HEK293 (cell line): ENCODE data around the gene SH3YL1.
A peak's percentile ranks its signal among the peaks of the same experiment; 100 is the strongest.

ENCODE experiments used
- CTCF ChIA-PET: fragments of 350-600 bp; formaldehyde crosslinking; extraction: SDS; loops from one replicate; lab custom pipeline; 2021; ENCODE audit warnings: antibody characterized with exemption; lab: Yijun Ruan, JAX
- POLR2A ChIA-PET: fragments of 300-600 bp; formaldehyde crosslinking; extraction: SDS; loops from one replicate; lab custom pipeline; 2020; ENCODE audit warnings: antibody characterized with exemption, inconsistent platforms; lab: Yijun Ruan, JAX
- H3K27ac ChIP-seq: fragments of 200-500 bp; sonication (Bioruptor generic); 2 replicates; pipeline ENCODE4 v1.5.1; 2014; ENCODE audit warnings: low read depth, low read length, control low read depth, inconsistent platforms; ENCODE audit errors: extremely low read depth
- H3K36me3 ChIP-seq, 2 experiments: fragments of 200-500 bp in 1 of 2; sonication (Bioruptor generic) in 1 of 2; 1 replicate in 1 of 2; 2 replicates in 1 of 2; pipeline ENCODE4 v1.5.1; 2014 to 2017; ENCODE audit warnings: inconsistent platforms in 2 of 2, low read length in 2 of 2; ENCODE audit not compliant: control insufficient read depth in 2 of 2, insufficient read depth in 1 of 2
- H3K4me1 ChIP-seq: fragments of 200-500 bp; sonication (Bioruptor generic); 2 replicates; pipeline ENCODE4 v1.5.1; 2014; ENCODE audit warnings: mild to moderate bottlenecking, low read length, inconsistent platforms; ENCODE audit not compliant: control insufficient read depth, insufficient read depth
- H3K4me3 ChIP-seq: 2 replicates; pipeline ENCODE4 v1.5.1; 2011; ENCODE audit warnings: low read depth, mild to moderate bottlenecking, control low read depth, low read length, moderate library complexity
- H3K9me3 ChIP-seq: fragments of 200-500 bp; sonication (Bioruptor generic); 2 replicates; pipeline ENCODE4 v1.5.1; 2014; ENCODE audit warnings: low read depth, low read length, inconsistent platforms; ENCODE audit not compliant: control insufficient read depth, insufficient read depth
- ELK4 ChIP-seq: IDR thresholded peaks from 2 replicates; pipeline ENCODE4 v1.6.1; 2011; ENCODE audit warnings: mild to moderate bottlenecking, low read depth, low read length, borderline replicate concordance
- GLI4 ChIP-seq: fragments of 450-650 bp; formaldehyde crosslinking; IDR thresholded peaks from 2 replicates; pipeline ENCODE4 v1.5.1; 2016; ENCODE audit warnings: missing biosample characterization, missing genetic modification characterization
- GLIS2 ChIP-seq: fragments of 450-650 bp; formaldehyde crosslinking; IDR thresholded peaks from 2 replicates; pipeline ENCODE4 v1.5.1; 2016; ENCODE audit warnings: missing biosample characterization, missing genetic modification characterization
- KLF16 ChIP-seq: fragments of 450-650 bp; formaldehyde crosslinking; IDR thresholded peaks from 2 replicates; pipeline ENCODE4 v1.5.1; 2017; ENCODE audit warnings: missing biosample characterization, missing genetic modification characterization
- OSR2 ChIP-seq: fragments of 450-650 bp; formaldehyde crosslinking; IDR thresholded peaks from 2 replicates; pipeline ENCODE4 v1.5.1; 2016; ENCODE audit warnings: missing biosample characterization, missing genetic modification characterization
- WT1 ChIP-seq: fragments of 450-650 bp; formaldehyde crosslinking; IDR thresholded peaks from 2 replicates; pipeline ENCODE4 v1.5.1; 2016; ENCODE audit warnings: missing biosample characterization, missing genetic modification characterization
- ZBTB10 ChIP-seq: fragments of 450-650 bp; formaldehyde crosslinking; IDR thresholded peaks from 2 replicates; pipeline ENCODE4 v1.5.1; 2016; ENCODE audit warnings: missing biosample characterization, missing genetic modification characterization
- ZBTB6 ChIP-seq: fragments of 450-650 bp; formaldehyde crosslinking; IDR thresholded peaks from 2 replicates; pipeline ENCODE4 v1.5.1; 2017; ENCODE audit warnings: missing biosample characterization, missing genetic modification characterization
- ZFP3 ChIP-seq: fragments of 450-650 bp; formaldehyde crosslinking; IDR thresholded peaks from 2 replicates; pipeline ENCODE4 v1.5.1; 2016; ENCODE audit warnings: low read depth, missing biosample characterization, missing genetic modification characterization
- ZNF10 ChIP-seq: fragments of 450-650 bp; formaldehyde crosslinking; IDR thresholded peaks from 2 replicates; pipeline ENCODE4 v1.5.1; 2017; ENCODE audit warnings: missing biosample characterization, missing genetic modification characterization
- ZNF133 ChIP-seq: fragments of 450-650 bp; formaldehyde crosslinking; IDR thresholded peaks from 2 replicates; pipeline ENCODE4 v1.5.1; 2016; ENCODE audit warnings: missing biosample characterization, missing genetic modification characterization
- ZNF146 ChIP-seq: fragments of 450-650 bp; formaldehyde crosslinking; IDR thresholded peaks from 2 replicates; pipeline ENCODE4 v1.5.1; 2016; ENCODE audit warnings: missing biosample characterization, missing genetic modification characterization
- ZNF148 ChIP-seq: fragments of 450-650 bp; formaldehyde crosslinking; IDR thresholded peaks from 2 replicates; pipeline ENCODE4 v1.5.0; 2017; ENCODE audit warnings: missing biosample characterization, missing genetic modification characterization, borderline replicate concordance
- ZNF155 ChIP-seq: fragments of 450-650 bp; formaldehyde crosslinking; IDR thresholded peaks from 2 replicates; pipeline ENCODE4 v1.5.1; 2016; ENCODE audit warnings: missing biosample characterization, missing genetic modification characterization
- ZNF449 ChIP-seq: fragments of 450-650 bp; formaldehyde crosslinking; IDR thresholded peaks from 2 replicates; pipeline ENCODE4 v1.5.1; 2017; ENCODE audit warnings: missing biosample characterization, mild to moderate bottlenecking, missing genetic modification characterization, moderate library complexity
- ZNF623 ChIP-seq: fragments of 450-650 bp; formaldehyde crosslinking; IDR thresholded peaks from 2 replicates; pipeline ENCODE4 v1.5.1; 2016; ENCODE audit warnings: missing biosample characterization, missing genetic modification characterization
- ZSCAN4 ChIP-seq: fragments of 450-650 bp; formaldehyde crosslinking; IDR thresholded peaks from 2 replicates; pipeline ENCODE4 v1.5.1; 2017; ENCODE audit warnings: missing biosample characterization, missing genetic modification characterization
- TF ChIP-seq, protein P1 (sequence below): fragments of 450-650 bp; formaldehyde crosslinking; IDR thresholded peaks from 2 replicates; pipeline ENCODE4 v1.5.1; 2016; ENCODE audit warnings: missing biosample characterization, missing genetic modification characterization
- TF ChIP-seq, protein P2 (sequence below): fragments of 450-650 bp; IDR thresholded peaks from 2 replicates; pipeline ENCODE4 v1.5.1; 2018; ENCODE audit warnings: missing biosample characterization, missing genetic modification characterization

Gene SH3YL1

GRCh38 chr2:305366-305765 lies 41.5 kb upstream of the SH3YL1 start:
- no peak for TF ChIP-seq GLIS2 (tag by site-specific recombination)
- peak; percentile 49 for TF ChIP-seq ZSCAN4
- TF ChIP-seq WT1 (tag by site-specific recombination) = no peak
- no peak for TF ChIP-seq ZNF155 (tag by site-specific recombination)
- Histone ChIP-seq H3K27ac (no peak overlapping the region), H3K9me3 (no peaks in the 10 kb centered on the region), H3K4me1 (no peaks in the 10 kb centered on the region), H3K36me3 (no peaks in the 10 kb centered on the region), H3K4me3 (no peak overlapping the region)
- POLR2A ChIA-PET = no interaction called here
- CTCF ChIA-PET = no interaction called here

DNA sequence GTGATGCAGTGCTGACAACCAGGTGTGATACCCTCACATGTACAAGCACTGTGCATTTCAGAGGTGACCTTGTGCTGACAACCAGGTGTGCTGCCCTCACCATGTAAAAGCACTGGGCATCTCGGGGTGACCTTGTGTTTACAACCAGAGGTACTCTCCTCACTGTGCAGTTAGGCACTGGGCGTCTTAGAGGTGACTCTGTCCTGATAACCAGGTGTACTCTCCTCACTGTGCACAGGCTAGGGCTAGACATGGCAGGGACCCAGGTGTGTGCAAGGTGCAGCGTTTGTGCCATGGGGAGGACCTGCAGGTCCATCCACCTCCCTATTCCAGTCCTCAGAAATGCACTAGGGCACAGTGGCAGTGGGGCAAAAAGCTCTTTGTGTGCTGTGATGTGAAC lies 32.5 kb upstream of the SH3YL1 start:
- no peak overlapping the region for H3K4me3 ChIP-seq
- H3K36me3 ChIP-seq = no peaks in the 10 kb centered on the region
- TF ChIP-seq GLI4 (tag by site-specific recombination) = no peak
- TF ChIP-seq, protein P1, sequence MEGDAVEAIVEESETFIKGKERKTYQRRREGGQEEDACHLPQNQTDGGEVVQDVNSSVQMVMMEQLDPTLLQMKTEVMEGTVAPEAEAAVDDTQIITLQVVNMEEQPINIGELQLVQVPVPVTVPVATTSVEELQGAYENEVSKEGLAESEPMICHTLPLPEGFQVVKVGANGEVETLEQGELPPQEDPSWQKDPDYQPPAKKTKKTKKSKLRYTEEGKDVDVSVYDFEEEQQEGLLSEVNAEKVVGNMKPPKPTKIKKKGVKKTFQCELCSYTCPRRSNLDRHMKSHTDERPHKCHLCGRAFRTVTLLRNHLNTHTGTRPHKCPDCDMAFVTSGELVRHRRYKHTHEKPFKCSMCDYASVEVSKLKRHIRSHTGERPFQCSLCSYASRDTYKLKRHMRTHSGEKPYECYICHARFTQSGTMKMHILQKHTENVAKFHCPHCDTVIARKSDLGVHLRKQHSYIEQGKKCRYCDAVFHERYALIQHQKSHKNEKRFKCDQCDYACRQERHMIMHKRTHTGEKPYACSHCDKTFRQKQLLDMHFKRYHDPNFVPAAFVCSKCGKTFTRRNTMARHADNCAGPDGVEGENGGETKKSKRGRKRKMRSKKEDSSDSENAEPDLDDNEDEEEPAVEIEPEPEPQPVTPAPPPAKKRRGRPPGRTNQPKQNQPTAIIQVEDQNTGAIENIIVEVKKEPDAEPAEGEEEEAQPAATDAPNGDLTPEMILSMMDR (tag by site-specific recombination) = no peak
- no peak for TF ChIP-seq ZNF133 (tag by site-specific recombination)
- no peak for TF ChIP-seq ZNF146 (tag by site-specific recombination)
- TF ChIP-seq ELK4 = no peak
- TF ChIP-seq KLF16 (tag by site-specific recombination) = no peak
- TF ChIP-seq ZNF449 (tag by site-specific recombination) = no peak
- TF ChIP-seq ZFP3 (tag by site-specific recombination) = no peak
- no peak for TF ChIP-seq ZNF148 (tag by site-specific recombination)
- TF ChIP-seq ZNF623 = no peak
- no peak for TF ChIP-seq ZNF10 (tag by site-specific recombination)
- TF ChIP-seq, protein P2, sequence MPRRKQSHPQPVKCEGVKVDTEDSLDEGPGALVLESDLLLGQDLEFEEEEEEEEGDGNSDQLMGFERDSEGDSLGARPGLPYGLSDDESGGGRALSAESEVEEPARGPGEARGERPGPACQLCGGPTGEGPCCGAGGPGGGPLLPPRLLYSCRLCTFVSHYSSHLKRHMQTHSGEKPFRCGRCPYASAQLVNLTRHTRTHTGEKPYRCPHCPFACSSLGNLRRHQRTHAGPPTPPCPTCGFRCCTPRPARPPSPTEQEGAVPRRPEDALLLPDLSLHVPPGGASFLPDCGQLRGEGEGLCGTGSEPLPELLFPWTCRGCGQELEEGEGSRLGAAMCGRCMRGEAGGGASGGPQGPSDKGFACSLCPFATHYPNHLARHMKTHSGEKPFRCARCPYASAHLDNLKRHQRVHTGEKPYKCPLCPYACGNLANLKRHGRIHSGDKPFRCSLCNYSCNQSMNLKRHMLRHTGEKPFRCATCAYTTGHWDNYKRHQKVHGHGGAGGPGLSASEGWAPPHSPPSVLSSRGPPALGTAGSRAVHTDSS (tag by site-specific recombination) = no peak
- no peak for TF ChIP-seq ZBTB10 (tag by site-specific recombination)
- no peak for TF ChIP-seq ZBTB6
- no peak for TF ChIP-seq OSR2
- ChIA-PET POLR2A (no interaction called here), CTCF (interaction anchor here (0.6 to 1.1 kb wide), 2 partner anchors 50 to 1602 kb away, joined by 3 to 5 read pairs; no protein-coding TSS in a partner anchor)
- no peak overlapping the region for H3K27ac ChIP-seq
- H3K9me3 ChIP-seq = no peaks in the 10 kb centered on the region
- H3K4me1 ChIP-seq = no peaks in the 10 kb centered on the region
